B cell (primary cell): ENCODE data around the gene ELAVL4. TPM values are rescaled to one million over a fixed set of nuclear protein-coding genes. Genes with fewer than 3 reads are reported as not detected.

ENCODE experiments used
- ATAC-seq: fragments of 200-7000 bp; cut with Tn5 transposase; one replicate; pipeline ENCODE4 v1.10.0; 2021; ENCODE audit warnings: low read depth, mild to moderate bottlenecking, moderate number of reproducible peaks, moderate library complexity
- CTCF ChIA-PET: fragments of 350-600 bp; sonication (Branson Sonifier 250); formaldehyde crosslinking; loops from one replicate; lab custom pipeline; 2021; ENCODE audit warnings: antibody characterized with exemption, inconsistent platforms; lab: Charles Lee
- POLR2A ChIA-PET: fragments of 350-600 bp; sonication (Branson Sonifier 250); formaldehyde crosslinking; loops from one replicate; lab custom pipeline; 2021; ENCODE audit warnings: antibody characterized with exemption; lab: Charles Lee
- DNase-seq: peaks from one replicate; pipeline ENCODE4 v3.0.0; 2013
- H2AFZ ChIP-seq: 2 replicates; pipeline ENCODE4 v1.6.1; 2012; ENCODE audit warnings: mild to moderate bottlenecking, low read depth, low read length; ENCODE audit not compliant: insufficient read depth, poor library complexity, severe bottlenecking
- H3K27ac ChIP-seq, 2 donors: 1 replicate in 1 of 2; 2 replicates in 1 of 2; pipeline ENCODE4 v1.5.1; 2012 to 2013; ENCODE audit warnings: low read length in 2 of 2, mild to moderate bottlenecking in 2 of 2, moderate library complexity in 1 of 2
- H3K27me3 ChIP-seq, 4 experiments: fragments of 200-600 bp in 1 of 4; sonication (generic) in 1 of 4; replicated peaks in 1 of 4; 1 replicate in 2 of 4; 2 replicates in 2 of 4; pipeline versions ENCODE4 v1.6.1 to v1.7.0; 2013 to 2016; ENCODE audit warnings: low read length in 3 of 4, mild to moderate bottlenecking in 2 of 4, mixed read lengths in 1 of 4, moderate library complexity in 1 of 4; ENCODE audit not compliant: insufficient read depth in 4 of 4, control insufficient read depth in 3 of 4; ENCODE audit errors: control extremely low read depth in 1 of 4
- H3K36me3 ChIP-seq, 2 experiments: replicated peaks in 1 of 2; 1 replicate in 1 of 2; 2 replicates in 1 of 2; pipeline versions ENCODE4 v1.6.1 to v1.7.1; 2013; ENCODE audit warnings: low read length in 1 of 2; ENCODE audit not compliant: insufficient read depth in 2 of 2, control insufficient read depth in 1 of 2; ENCODE audit errors: control extremely low read depth in 1 of 2, extremely low read depth in 1 of 2
- H3K4me1 ChIP-seq, 2 donors: fragments of 200-600 bp in 1 of 2; sonication (generic) in 1 of 2; 1 replicate in 1 of 2; 2 replicates in 1 of 2; pipeline versions ENCODE4 v1.5.1 to v1.6.1; 2013 to 2017; ENCODE audit warnings: low read length in 2 of 2; ENCODE audit not compliant: control insufficient read depth in 2 of 2, insufficient read depth in 2 of 2
- H3K4me2 ChIP-seq: replicated peaks from 2 replicates; pipeline ENCODE3; 2012; ENCODE audit warnings: mild to moderate bottlenecking, low read depth, low read length; ENCODE audit not compliant: poor library complexity, severe bottlenecking
- H3K4me3 ChIP-seq, 5 experiments: fragments of 200-600 bp in 1 of 5; sonication (generic) in 1 of 5; 1 replicate in 3 of 5; 2 replicates in 2 of 5; pipeline versions ENCODE4 v1.5.1 to v1.7.0; 2011 to 2016; ENCODE audit warnings: low read length in 4 of 5, mild to moderate bottlenecking in 4 of 5, low read depth in 2 of 5, control low read depth in 1 of 5, moderate library complexity in 1 of 5; ENCODE audit not compliant: insufficient read depth in 1 of 5; ENCODE audit errors: control extremely low read depth in 1 of 5, extremely low read depth in 1 of 5
- H3K79me2 ChIP-seq: fragments of 200-600 bp; sonication (generic); one replicate; pipeline ENCODE4 v1.6.0; 2016; ENCODE audit warnings: low read length; ENCODE audit not compliant: control insufficient read depth, insufficient read depth
- H3K9ac ChIP-seq: fragments of 200-600 bp; sonication (generic); 2 replicates; pipeline ENCODE4 v1.6.1; 2017; ENCODE audit warnings: mild to moderate bottlenecking, low read length, moderate library complexity
- H3K9me3 ChIP-seq, 3 donors: one replicate each; pipeline versions ENCODE4 v1.6.1 to v1.7.1; 2013; ENCODE audit warnings: low read length in 2 of 3; ENCODE audit not compliant: control insufficient read depth in 2 of 3, insufficient read depth in 1 of 3; ENCODE audit errors: control extremely low read depth in 1 of 3
- H4K20me1 ChIP-seq: 2 replicates; pipeline ENCODE4 v1.6.0; 2012; ENCODE audit warnings: mild to moderate bottlenecking, low read length; ENCODE audit not compliant: insufficient read depth, control insufficient read depth, poor library complexity, severe bottlenecking
- H3K27ac Mint-ChIP-seq: one replicate; pipeline ENCODE4 v1.8.0; 2021; ENCODE audit warnings: mixed read lengths
- H3K27me3 Mint-ChIP-seq: one replicate; pipeline ENCODE4 v1.8.0; 2021; ENCODE audit warnings: mixed read lengths
- H3K4me1 Mint-ChIP-seq: one replicate; pipeline ENCODE4 v1.8.0; 2021; ENCODE audit warnings: mixed read lengths
- H3K4me3 Mint-ChIP-seq: one replicate; pipeline ENCODE4 v1.8.0; 2021; ENCODE audit warnings: mixed read lengths
- H3K9me3 Mint-ChIP-seq: one replicate; pipeline ENCODE4 v1.8.0; 2022; ENCODE audit warnings: mixed read lengths; ENCODE audit not compliant: insufficient read depth
- EZH2 ChIP-seq: IDR thresholded peaks from 2 replicates; pipeline ENCODE4 v1.6.1; 2012; ENCODE audit warnings: borderline replicate concordance, low read depth, mild to moderate bottlenecking, moderate library complexity, low read length; ENCODE audit not compliant: insufficient read depth, poor library complexity, severe bottlenecking
- WGBS: methylation state at CpG from one replicate; pipeline ENCODE4 v1.1.5; 2013; ENCODE audit warnings: missing lambda C conversion rate; ENCODE audit not compliant: insufficient coverage; 5-methylcytosine and 5-hydroxymethylcytosine counted together
- intact Hi-C: fragments of 100-400 bp; cut with micrococcal nuclease; formaldehyde crosslinking; loops from one replicate; pipeline ENCODE4 v1.10.0; 2022
- polyA plus RNA-seq: library from polyadenylated mRNA; depleted of rRNA; stranded (reverse); fragments of >200 nt; gene quantifications from 2 replicates; pipeline ENCODE4 v1.2.3, GENCODE V29; 2012
- total RNA-seq, 2 donors: library from RNA; stranded (reverse); fragments of 120-200 nt in 1 of 2; gene quantifications; 1 replicate in 1 of 2; 2 replicates in 1 of 2; pipeline versions ENCODE4 v1.2.3 to v1.2.4, GENCODE V29; 2013 to 2022
- TF ChIP-seq, protein P1 (sequence below): fragments of 200-600 bp; IDR thresholded peaks from one replicate; pipeline ENCODE4 v1.8.0; 2022; ENCODE audit warnings: antibody characterized with exemption, mild to moderate bottlenecking

ELAVL4 gene
- total and polyA plus RNA-seq, 2 donors (not counting 1 experiment from before 2014, with no cell fraction given) = not detected

- Mint-ChIP-seq H3K27me3 (peaks cover 4% of the 10 kb centered on the region), H3K9me3 (no peaks in the 10 kb centered on the region), H3K4me1 (no peaks in the 10 kb centered on the region), H3K4me3 (no peak overlapping the region), H3K27ac (no peak overlapping the region)
- Histone ChIP-seq H3K4me1 (no peaks in the 10 kb centered on the region), H3K9me3 (no peaks in the 10 kb centered on the region), H3K9ac (no peak overlapping the region), H3K4me3 (no peak overlapping the region), H3K27ac (no peak overlapping the region), H3K36me3 (no peaks in the 10 kb centered on the region), H3K4me2 (no peak overlapping the region), H2AFZ (no peak overlapping the region), H3K27me3 (no peaks in the 10 kb centered on the region), H4K20me1 (no peaks in the 10 kb centered on the region), H3K79me2 (no peaks in the 10 kb centered on the region)
- CTCF ChIA-PET = no interaction called here
- ATAC-seq = no peak
- intact Hi-C loops = no loop called here
- DNase-seq = no peak
- POLR2A ChIA-PET = no interaction called here
- TF ChIP-seq, protein P1, sequence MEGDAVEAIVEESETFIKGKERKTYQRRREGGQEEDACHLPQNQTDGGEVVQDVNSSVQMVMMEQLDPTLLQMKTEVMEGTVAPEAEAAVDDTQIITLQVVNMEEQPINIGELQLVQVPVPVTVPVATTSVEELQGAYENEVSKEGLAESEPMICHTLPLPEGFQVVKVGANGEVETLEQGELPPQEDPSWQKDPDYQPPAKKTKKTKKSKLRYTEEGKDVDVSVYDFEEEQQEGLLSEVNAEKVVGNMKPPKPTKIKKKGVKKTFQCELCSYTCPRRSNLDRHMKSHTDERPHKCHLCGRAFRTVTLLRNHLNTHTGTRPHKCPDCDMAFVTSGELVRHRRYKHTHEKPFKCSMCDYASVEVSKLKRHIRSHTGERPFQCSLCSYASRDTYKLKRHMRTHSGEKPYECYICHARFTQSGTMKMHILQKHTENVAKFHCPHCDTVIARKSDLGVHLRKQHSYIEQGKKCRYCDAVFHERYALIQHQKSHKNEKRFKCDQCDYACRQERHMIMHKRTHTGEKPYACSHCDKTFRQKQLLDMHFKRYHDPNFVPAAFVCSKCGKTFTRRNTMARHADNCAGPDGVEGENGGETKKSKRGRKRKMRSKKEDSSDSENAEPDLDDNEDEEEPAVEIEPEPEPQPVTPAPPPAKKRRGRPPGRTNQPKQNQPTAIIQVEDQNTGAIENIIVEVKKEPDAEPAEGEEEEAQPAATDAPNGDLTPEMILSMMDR = no peak
- no peak for TF ChIP-seq EZH2
- no CpG with 5 or more reads among the region's 1 CpG for WGBS
These were observed 9.1 kb upstream of the ELAVL4 start for GRCh38 chr1:50099654-50100053.

DNA sequence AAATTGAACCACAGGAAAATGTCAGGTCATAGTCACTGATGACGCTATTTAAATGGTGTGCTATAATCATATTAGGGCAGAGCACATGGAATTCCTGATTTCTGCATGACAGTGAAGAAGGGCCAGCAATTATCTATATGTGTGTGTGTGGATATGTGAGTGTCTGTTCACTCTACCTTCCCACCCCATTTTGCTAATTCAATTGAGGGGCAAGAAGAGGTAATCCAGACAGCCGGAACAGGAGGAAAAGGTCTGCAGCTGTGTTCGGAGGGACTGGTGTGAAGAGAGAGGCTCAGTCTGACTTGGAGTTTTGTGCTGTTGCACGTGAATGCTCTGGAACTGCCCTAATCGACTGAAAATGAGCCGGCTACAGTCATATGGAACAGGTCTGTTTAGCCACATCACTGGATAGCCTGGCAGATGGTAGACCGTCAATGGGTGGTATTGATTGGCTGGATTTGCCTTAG lies 5.1 kb upstream of the ELAVL4 start:
- Mint-ChIP-seq H3K27me3 (peaks cover 27% of the 10 kb centered on the region), H3K9me3 (no peaks in the 10 kb centered on the region), H3K4me1 (no peaks in the 10 kb centered on the region), H3K27ac (no peak overlapping the region), H3K4me3 (no peak overlapping the region)
- ATAC-seq (no peak), DNase-seq (no peak)
- Histone ChIP-seq H3K9me3 (no peaks in the 10 kb centered on the region), H3K27me3 (peaks cover 0 to 4% (median 0%) of the 10 kb centered on the region in 4 experiments), H3K4me2 (no peak overlapping the region), H4K20me1 (no peaks in the 10 kb centered on the region), H3K36me3 (no peaks in the 10 kb centered on the region), H3K27ac (no peak overlapping the region), H3K4me3 (no peak overlapping the region), H3K79me2 (no peaks in the 10 kb centered on the region), H2AFZ (no peak overlapping the region), H3K4me1 (no peaks in the 10 kb centered on the region), H3K9ac (no peak overlapping the region)
- TF ChIP-seq, protein P1 = no peak
- TF ChIP-seq EZH2 = no peak
- 95% methylated on average over 5 of the region's 7 CpGs for WGBS
- intact Hi-C loops = no loop called here
- ChIA-PET POLR2A (no interaction called here), CTCF (no interaction called here)
